GM10248 (cell line): ENCODE measurements around the gene BACH2.

Experiments
- CTCF ChIA-PET: fragments of 300-600 bp; sonication (Branson Sonifier 250); formaldehyde crosslinking; extraction: SDS; loops from one replicate; lab custom pipeline; 2021; ENCODE audit warnings: antibody characterized with exemption; lab: Yijun Ruan, JAX
- POLR2A ChIA-PET: fragments of 350-650 bp; sonication (Branson Sonifier 250); formaldehyde crosslinking; extraction: SDS; loops from one replicate; lab custom pipeline; 2020; ENCODE audit warnings: antibody characterized with exemption; lab: Yijun Ruan, JAX
- DNase-seq: peaks from one replicate; pipeline ENCODE4 v3.0.0; 2012; ENCODE audit errors: extremely low spot score
- TF ChIP-seq, protein P1 (sequence below): IDR thresholded peaks from 2 replicates; pipeline ENCODE4 v1.5.1; 2012; ENCODE audit warnings: mild to moderate bottlenecking, low read depth; ENCODE audit errors: extremely low read depth, missing control alignments, control extremely low read depth

The BACH2 gene

DNA sequence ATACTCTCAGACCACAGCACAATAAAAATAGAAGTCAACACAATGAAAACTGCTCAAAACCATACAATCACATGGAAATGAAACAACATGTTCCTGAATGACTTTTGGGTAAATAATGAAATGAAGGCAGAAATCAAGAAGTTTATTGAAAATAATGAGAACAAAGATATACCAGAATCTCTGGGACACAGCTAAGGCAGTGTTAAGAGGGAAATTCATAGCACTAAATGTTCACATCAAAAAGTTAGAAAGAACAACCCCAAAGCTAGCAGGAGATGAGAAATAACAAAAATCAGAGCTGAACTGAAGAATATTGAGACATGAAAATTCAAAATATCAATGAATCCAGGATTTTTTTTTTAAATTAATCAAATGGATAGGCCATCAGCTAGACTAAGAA, 183.3 kb downstream of the BACH2 start:
- CTCF ChIA-PET, result no interaction called here
- TF ChIP-seq, protein P1, sequence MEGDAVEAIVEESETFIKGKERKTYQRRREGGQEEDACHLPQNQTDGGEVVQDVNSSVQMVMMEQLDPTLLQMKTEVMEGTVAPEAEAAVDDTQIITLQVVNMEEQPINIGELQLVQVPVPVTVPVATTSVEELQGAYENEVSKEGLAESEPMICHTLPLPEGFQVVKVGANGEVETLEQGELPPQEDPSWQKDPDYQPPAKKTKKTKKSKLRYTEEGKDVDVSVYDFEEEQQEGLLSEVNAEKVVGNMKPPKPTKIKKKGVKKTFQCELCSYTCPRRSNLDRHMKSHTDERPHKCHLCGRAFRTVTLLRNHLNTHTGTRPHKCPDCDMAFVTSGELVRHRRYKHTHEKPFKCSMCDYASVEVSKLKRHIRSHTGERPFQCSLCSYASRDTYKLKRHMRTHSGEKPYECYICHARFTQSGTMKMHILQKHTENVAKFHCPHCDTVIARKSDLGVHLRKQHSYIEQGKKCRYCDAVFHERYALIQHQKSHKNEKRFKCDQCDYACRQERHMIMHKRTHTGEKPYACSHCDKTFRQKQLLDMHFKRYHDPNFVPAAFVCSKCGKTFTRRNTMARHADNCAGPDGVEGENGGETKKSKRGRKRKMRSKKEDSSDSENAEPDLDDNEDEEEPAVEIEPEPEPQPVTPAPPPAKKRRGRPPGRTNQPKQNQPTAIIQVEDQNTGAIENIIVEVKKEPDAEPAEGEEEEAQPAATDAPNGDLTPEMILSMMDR, result no peak
- POLR2A ChIA-PET, result no interaction called here

GRCh38 chr6:90111387-90111786, 185.3 kb downstream of the BACH2 start:
- TF ChIP-seq, protein P1, result no peak
- ChIA-PET CTCF (no interaction called here), POLR2A (no interaction called here)
- no peak for DNase-seq

More for the DNA sequence above, 183.3 kb downstream of the BACH2 start:
- no peak for DNase-seq

DNA sequence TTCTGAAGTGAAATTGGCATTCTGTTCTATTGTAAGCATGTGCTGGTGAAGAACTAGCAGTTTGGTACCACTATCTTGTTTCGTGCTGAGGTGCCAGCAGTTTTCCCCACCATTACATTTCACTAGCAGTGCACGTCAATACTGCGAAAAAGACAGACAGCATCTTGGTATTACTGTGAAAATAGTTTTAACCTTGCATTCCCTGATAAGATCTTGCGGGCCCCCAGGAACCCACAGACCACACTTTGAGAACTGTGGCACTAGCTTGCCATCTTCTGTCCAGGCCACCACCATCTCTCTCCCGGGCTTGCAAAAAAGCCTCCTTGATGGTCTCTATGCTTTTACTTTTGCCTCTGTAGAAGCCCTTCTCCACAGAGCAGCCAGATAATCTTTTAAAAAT, 185.7 kb downstream of the BACH2 start:
- TF ChIP-seq, protein P1, result no peak
- CTCF ChIA-PET, result no interaction called here
- no peak for DNase-seq

DNA sequence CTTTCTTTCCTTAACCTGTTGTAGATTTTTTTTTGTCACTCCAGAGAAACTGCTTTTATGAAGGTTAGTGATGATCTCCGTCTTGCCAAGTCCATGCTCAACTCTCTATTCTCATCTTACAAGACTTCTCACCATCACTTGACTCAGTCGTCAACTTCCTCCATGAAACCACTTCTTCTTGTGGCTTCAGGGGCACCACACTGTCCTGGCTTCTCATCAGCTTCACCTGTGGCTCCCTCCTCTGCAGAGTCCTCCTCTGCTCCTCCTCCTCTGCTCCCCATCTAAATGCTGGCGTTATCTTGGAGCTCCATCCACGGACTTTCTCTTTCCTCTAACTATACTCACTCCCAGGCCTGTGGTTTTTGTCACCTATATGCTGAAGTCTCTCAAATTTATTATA, 187.5 kb downstream of the BACH2 start:
- no peak for DNase-seq
- POLR2A ChIA-PET, result no interaction called here
- TF ChIP-seq, protein P1, result no peak
- CTCF ChIA-PET, result interaction anchor here (1.2 kb wide), 1 partner anchor 15 kb away, joined by 3 read pairs; no protein-coding TSS in a partner anchor

More for the DNA sequence above, 185.7 kb downstream of the BACH2 start:
- POLR2A ChIA-PET, result no interaction called here

GRCh38 chr6:90107771-90108282, 188.8 kb downstream of the BACH2 start:
- CTCF ChIA-PET, result interaction anchor here (1.0 kb wide), 1 partner anchor 52 kb away, joined by 3 read pairs; no protein-coding TSS in a partner anchor
- TF ChIP-seq, protein P1, result no peak
- POLR2A ChIA-PET, result no interaction called here
- peak; percentile 25 for DNase-seq

DNA sequence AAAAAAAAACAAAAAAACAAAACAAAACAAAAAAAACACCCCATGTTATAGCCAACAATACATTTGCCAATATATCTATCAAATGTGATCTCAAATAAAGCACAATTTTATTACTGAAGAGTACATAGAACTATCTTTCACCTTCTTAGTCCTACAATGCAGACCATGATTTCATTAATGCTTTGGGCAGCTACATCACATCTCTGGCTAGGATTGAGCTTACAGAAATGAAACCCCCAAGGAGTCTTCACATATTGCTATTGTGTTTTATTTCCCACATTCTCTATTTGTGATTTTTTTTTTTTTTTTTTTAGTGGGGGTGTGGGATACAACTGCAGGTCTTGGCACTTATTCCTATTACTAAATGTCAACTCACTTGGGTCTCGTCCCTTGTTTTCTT, 189.3 kb downstream of the BACH2 start:
- ChIA-PET CTCF (no interaction called here), POLR2A (no interaction called here)
- TF ChIP-seq, protein P1, result no peak
- no peak for DNase-seq
